H1 (cell line): ENCODE data around the gene FMO5. TPM values are rescaled to one million over a fixed set of nuclear protein-coding genes. Genes with fewer than 3 reads are reported as not detected.

Experiments
- CTCF ChIA-PET: fragments of 300-600 bp; sonication (Branson Sonifier 250); formaldehyde crosslinking; loops from one replicate; lab custom pipeline; 2021; ENCODE audit not compliant: partially characterized antibody; lab: Charles Lee
- POLR2A ChIA-PET: fragments of 300-600 bp; sonication (Branson Sonifier 250); formaldehyde crosslinking; loops from one replicate; lab custom pipeline; 2021; ENCODE audit warnings: inconsistent platforms; ENCODE audit not compliant: partially characterized antibody; lab: Charles Lee
- DNase-seq, 2 experiments: peaks; one replicate each; pipeline versions ENCODE4 v3.0.0 to v3.0.0-alpha.2; 2010 to 2022; ENCODE audit warnings: low spot score in 2 of 2, low read depth in 1 of 2, mixed read lengths in 1 of 2
- FAIRE-seq: peaks from 2 replicates; lab custom pipeline; 2011; peaks lifted over from hg19 to GRCh38; lab: Jason Lieb, UNC
- H2AFZ ChIP-seq: 2 replicates; pipeline ENCODE4 v1.8.1; 2012; ENCODE audit warnings: low read length, inconsistent platforms
- H2AK5ac ChIP-seq: 2 replicates; pipeline ENCODE4 v1.6.1; 2013; ENCODE audit warnings: low read depth, low read length
- H2BK120ac ChIP-seq: replicated peaks from 2 replicates; pipeline ENCODE3; 2013; ENCODE audit warnings: low read depth, low read length, inconsistent platforms
- H2BK12ac ChIP-seq: 2 replicates; pipeline ENCODE4 v1.6.1; 2013; ENCODE audit warnings: low read depth, low read length
- H2BK15ac ChIP-seq: 2 replicates; pipeline ENCODE4 v1.6.1; 2013; ENCODE audit warnings: low read length
- H2BK20ac ChIP-seq: 2 replicates; pipeline ENCODE4 v1.6.1; 2013; ENCODE audit warnings: low read length
- H2BK5ac ChIP-seq: 2 replicates; pipeline ENCODE4 v1.6.1; 2013; ENCODE audit warnings: low read depth, low read length
- H3K14ac ChIP-seq: 2 replicates; pipeline ENCODE4 v1.6.1; 2013; ENCODE audit warnings: inconsistent platforms; ENCODE audit not compliant: insufficient read length
- H3K18ac ChIP-seq: 2 replicates; pipeline ENCODE4 v1.6.1; 2013; ENCODE audit warnings: low read length; ENCODE audit errors: extremely low read depth
- H3K23ac ChIP-seq: 2 replicates; pipeline ENCODE4 v1.6.1; 2013; ENCODE audit warnings: inconsistent platforms; ENCODE audit not compliant: insufficient read length
- H3K23me2 ChIP-seq: 2 replicates; pipeline ENCODE4 v1.6.1; 2013; ENCODE audit warnings: low read depth, low read length
- H3K27ac ChIP-seq: 2 replicates; pipeline ENCODE4 v1.6.1; 2011; ENCODE audit warnings: low read depth, low read length, inconsistent platforms
- H3K27me3 ChIP-seq, 4 experiments: replicated peaks in 1 of 4; 1 replicate in 1 of 4; 2 replicates in 3 of 4; pipeline versions ENCODE4 v1.6.1 to v1.8.1; 2011 to 2013; ENCODE audit warnings: low read length in 3 of 4, mild to moderate bottlenecking in 3 of 4, inconsistent platforms in 2 of 4, mixed read lengths in 2 of 4, moderate library complexity in 1 of 4; ENCODE audit not compliant: control insufficient read depth in 3 of 4, insufficient read depth in 3 of 4; ENCODE audit errors: extremely low read depth in 1 of 4
- H3K36me3 ChIP-seq, 4 experiments: 2 replicates each; pipeline versions ENCODE4 v1.6.1 to v1.8.1; 2011 to 2013; ENCODE audit warnings: mild to moderate bottlenecking in 4 of 4, low read length in 3 of 4, moderate library complexity in 2 of 4, control low read depth in 1 of 4, inconsistent platforms in 1 of 4; ENCODE audit not compliant: insufficient read depth in 4 of 4, control insufficient read depth in 2 of 4
- H3K4ac ChIP-seq: replicated peaks from 2 replicates; pipeline ENCODE3; 2013; ENCODE audit warnings: low read length, low read depth, mixed read lengths, inconsistent platforms; ENCODE audit not compliant: insufficient read length
- H3K4me1 ChIP-seq, 4 experiments: replicated peaks in 1 of 4; 1 replicate in 1 of 4; 2 replicates in 3 of 4; pipeline versions ENCODE4 v1.6.1 to v1.8.1; 2011 to 2013; ENCODE audit warnings: low read length in 3 of 4, inconsistent platforms in 2 of 4, mixed read lengths in 1 of 4; ENCODE audit not compliant: insufficient read depth in 4 of 4, control insufficient read depth in 3 of 4
- H3K4me2 ChIP-seq, 2 experiments: 2 replicates each; pipeline versions ENCODE4 v1.6.1 to v1.8.1; 2011 to 2013; ENCODE audit warnings: low read depth in 2 of 2, low read length in 2 of 2, control low read depth in 1 of 2, inconsistent platforms in 1 of 2, mild to moderate bottlenecking in 1 of 2; ENCODE audit not compliant: insufficient read depth in 1 of 2
- H3K4me3 ChIP-seq, 4 experiments: fragments of 200-600, 300-600 bp in 1 of 4; sonication (generic), shearing (Covaris generic), sonication (Bioruptor Twin) in 1 of 4; 2 replicates each; pipeline versions ENCODE4 v1.5.1 to v1.8.1; 2011 to 2016; ENCODE audit warnings: low read length in 4 of 4, low read depth in 3 of 4, control low read depth in 2 of 4, inconsistent platforms in 2 of 4, mild to moderate bottlenecking in 2 of 4, mixed read lengths in 1 of 4, moderate library complexity in 1 of 4; ENCODE audit not compliant: insufficient read depth in 2 of 4; ENCODE audit errors: extremely low read depth in 1 of 4
- H3K56ac ChIP-seq: replicated peaks from 2 replicates; pipeline ENCODE3; 2013; ENCODE audit warnings: low read depth, mild to moderate bottlenecking, mixed read lengths, low read length, inconsistent platforms; ENCODE audit not compliant: insufficient read length
- H3K79me1 ChIP-seq: 2 replicates; pipeline ENCODE4 v1.6.1; 2013; ENCODE audit warnings: low read depth, low read length, control low read depth
- H3K79me2 ChIP-seq, 2 experiments: 2 replicates each; pipeline versions ENCODE4 v1.6.1 to v1.8.1; 2012 to 2013; ENCODE audit warnings: low read length in 2 of 2, mild to moderate bottlenecking in 2 of 2, inconsistent platforms in 1 of 2; ENCODE audit not compliant: insufficient read depth in 2 of 2, control insufficient read depth in 1 of 2
- H3K9ac ChIP-seq, 4 experiments: replicated peaks in 1 of 4; 1 replicate in 1 of 4; 2 replicates in 3 of 4; pipeline versions ENCODE4 v1.6.1 to v1.8.1; 2011 to 2013; ENCODE audit warnings: low read depth in 3 of 4, low read length in 3 of 4, control low read depth in 2 of 4, mild to moderate bottlenecking in 2 of 4, moderate library complexity in 2 of 4, inconsistent platforms in 1 of 4; ENCODE audit errors: extremely low read depth in 1 of 4
- H3K9me3 ChIP-seq, 2 experiments: 2 replicates each; pipeline versions ENCODE4 v1.6.1 to v1.8.1; 2012 to 2013; ENCODE audit warnings: mild to moderate bottlenecking in 2 of 2, moderate library complexity in 2 of 2, control low read depth in 1 of 2, inconsistent platforms in 1 of 2, low read depth in 1 of 2, low read length in 1 of 2, mixed read lengths in 1 of 2; ENCODE audit not compliant: insufficient read depth in 2 of 2
- H4K20me1 ChIP-seq, 2 experiments: replicated peaks in 1 of 2; 2 replicates each; pipeline versions ENCODE3 to v1.8.1; 2011 to 2013; ENCODE audit warnings: inconsistent platforms in 2 of 2, low read length in 2 of 2, mild to moderate bottlenecking in 1 of 2; ENCODE audit not compliant: insufficient read depth in 2 of 2, control insufficient read depth in 1 of 2
- H4K5ac ChIP-seq: 2 replicates; pipeline ENCODE4 v1.6.1; 2013; ENCODE audit warnings: low read length, low read depth, mixed read lengths, inconsistent platforms; ENCODE audit not compliant: insufficient read length
- H4K8ac ChIP-seq: 2 replicates; pipeline ENCODE4 v1.8.0; 2013; ENCODE audit warnings: mild to moderate bottlenecking, moderate library complexity, low read length, inconsistent platforms; ENCODE audit not compliant: insufficient read depth; ENCODE audit errors: extremely low read depth
- H4K91ac ChIP-seq: replicated peaks from 2 replicates; pipeline ENCODE3; 2013; ENCODE audit warnings: low read length, mixed read lengths, inconsistent platforms; ENCODE audit not compliant: insufficient read length
- ATF3 ChIP-seq: IDR thresholded peaks from 2 replicates; pipeline ENCODE4 v1.6.1; 2011; ENCODE audit warnings: low read depth, mild to moderate bottlenecking, low read length; ENCODE audit not compliant: insufficient read depth
- EZH2 ChIP-seq: fragments of 200-600 bp; sonication (generic); IDR thresholded peaks from 2 replicates; pipeline ENCODE4 v1.7.1; 2012; ENCODE audit warnings: low read depth, mild to moderate bottlenecking, moderate library complexity, low read length, inconsistent platforms; ENCODE audit not compliant: severe bottlenecking
- RNF2 ChIP-seq: fragments of 200-900, 300-1000 bp; sonication (generic); IDR thresholded peaks from 2 replicates; pipeline ENCODE4 v1.7.1; 2016; ENCODE audit warnings: borderline replicate concordance, low read depth, mild to moderate bottlenecking, antibody characterized with exemption, low read length; ENCODE audit not compliant: poor library complexity, severe bottlenecking; ENCODE audit errors: missing control alignments
- SIRT6 ChIP-seq: IDR thresholded peaks from one replicate; pipeline ENCODE4 v1.7.1; 2012; ENCODE audit warnings: low read length, inconsistent platforms
- TCF12 ChIP-seq: IDR thresholded peaks from 2 replicates; pipeline ENCODE4 v1.6.1; 2011; ENCODE audit warnings: low read depth, mild to moderate bottlenecking, low read length
- WGBS, 2 experiments: shearing (Covaris generic) in 1 of 2; methylation state at CpG; one replicate each; pipeline versions ENCODE4 v1.1.6 to v1.1.7; 2013 to 2015; ENCODE audit warnings: low lambda C conversion rate in 2 of 2, mixed read lengths in 2 of 2, inconsistent platforms in 1 of 2, low coverage in 1 of 2, missing lambda C conversion rate in 1 of 2; ENCODE audit not compliant: insufficient replicate concordance in 2 of 2, insufficient coverage in 1 of 2, insufficient read length in 1 of 2; ENCODE audit errors: extremely low coverage in 1 of 2, missing lambda C conversion rate in 1 of 2; 5-methylcytosine and 5-hydroxymethylcytosine counted together
- polyA plus RNA-seq, 7 experiments: library from polyadenylated mRNA; depleted of rRNA in 3 of 7; stranded (reverse) in 5 of 7; unstranded in 2 of 7; fragments of >200 nt in 5 of 7; fragments of 200-250 nt in 2 of 7; gene quantifications; 1 replicate in 5 of 7; 2 replicates in 1 of 7; 4 replicates in 1 of 7; pipeline versions ENCODE4 v1.2.1 to v1.2.3, GENCODE V29; 2011 to 2013; ENCODE audit warnings: missing spikeins in 2 of 7, mixed read lengths in 2 of 7
- total RNA-seq: library from RNA; stranded (reverse); fragmentation: NEBNext Ultra II Directional; extraction: Animal tissue kit (Norgen Biotek cat#: 25700); gene quantifications from 2 replicates; pipeline ENCODE4 v1.2.1, GENCODE V29; 2021

The FMO5 gene
- total and polyA plus RNA-seq, 2 of the 8 experiments (the other 6 are each of a cell fraction or from before 2014, with no cell fraction given), result 0.27 to 0.34 TPM

DNA sequence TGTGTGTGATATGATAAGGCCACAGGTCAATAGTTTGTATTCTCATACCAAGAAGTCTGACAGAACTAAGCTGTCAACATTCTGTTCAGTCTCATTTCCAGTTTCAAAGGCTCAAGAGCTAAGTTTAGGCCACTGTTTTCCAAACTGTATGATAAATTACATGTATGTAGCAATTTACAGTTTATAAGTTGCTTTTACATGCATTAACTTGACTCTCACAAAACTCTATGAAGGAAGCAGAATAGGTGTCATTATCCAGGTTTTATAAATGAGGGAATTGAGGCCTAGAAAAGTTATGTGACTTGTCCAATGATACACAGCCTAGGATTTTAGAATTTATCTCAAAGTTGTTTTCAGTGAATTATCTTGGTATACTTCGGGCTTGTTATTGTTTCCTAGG, 23.4 kb downstream of the FMO5 start:
- H3K79me2 ChIP-seq, result no peaks in the 10 kb centered on the region
- no peak overlapping the region for H2BK120ac ChIP-seq
- H3K4me3 ChIP-seq, result no peak overlapping the region
- H3K9me3 ChIP-seq, result no peaks in the 10 kb centered on the region
- no peak overlapping the region for H2BK20ac ChIP-seq
- no peak overlapping the region for H2BK12ac ChIP-seq
- no peak overlapping the region for H2BK15ac ChIP-seq
- no peaks in the 10 kb centered on the region for H3K79me1 ChIP-seq
- H4K20me1 ChIP-seq, result no peaks in the 10 kb centered on the region
- no peak overlapping the region for H3K9ac ChIP-seq
- H3K27me3 ChIP-seq, result no peaks in the 10 kb centered on the region
- H3K56ac ChIP-seq, result no peak overlapping the region
- H3K36me3 ChIP-seq, result no peaks in the 10 kb centered on the region
- 100% methylated on average over 1 of the region's 1 CpG; no CpG with 5 or more reads in 1 of the 2 experiments for WGBS, 2 experiments
- H3K23me2 ChIP-seq, result no peaks in the 10 kb centered on the region
- H4K5ac ChIP-seq, result no peak overlapping the region
- no peak overlapping the region for H2AK5ac ChIP-seq
- H2BK5ac ChIP-seq, result no peak overlapping the region
- no peak overlapping the region for H3K23ac ChIP-seq
- H3K18ac ChIP-seq, result no peak overlapping the region
- no peak for FAIRE-seq
- H3K4ac ChIP-seq, result no peak overlapping the region
- DNase-seq, result no peak
- no peak overlapping the region for H3K27ac ChIP-seq
- H3K14ac ChIP-seq, result no peak overlapping the region
- H4K8ac ChIP-seq, result no peak overlapping the region
- ChIA-PET CTCF (no interaction called here), POLR2A (interaction anchor here (2.1 kb wide), 1 partner anchor 29 kb away, joined by 6 read pairs; no protein-coding TSS in a partner anchor)
- H3K4me2 ChIP-seq, result no peak overlapping the region
- no peak overlapping the region for H4K91ac ChIP-seq
- no peaks in the 10 kb centered on the region for H3K4me1 ChIP-seq
- H2AFZ ChIP-seq, result no peak overlapping the region
- no peak for TF ChIP-seq SIRT6
- no peak for TF ChIP-seq ATF3
- no peak for TF ChIP-seq RNF2
- no peak for TF ChIP-seq TCF12
- TF ChIP-seq EZH2, result no peak
